ENCODE results near the gene CRHBP.

DNA sequence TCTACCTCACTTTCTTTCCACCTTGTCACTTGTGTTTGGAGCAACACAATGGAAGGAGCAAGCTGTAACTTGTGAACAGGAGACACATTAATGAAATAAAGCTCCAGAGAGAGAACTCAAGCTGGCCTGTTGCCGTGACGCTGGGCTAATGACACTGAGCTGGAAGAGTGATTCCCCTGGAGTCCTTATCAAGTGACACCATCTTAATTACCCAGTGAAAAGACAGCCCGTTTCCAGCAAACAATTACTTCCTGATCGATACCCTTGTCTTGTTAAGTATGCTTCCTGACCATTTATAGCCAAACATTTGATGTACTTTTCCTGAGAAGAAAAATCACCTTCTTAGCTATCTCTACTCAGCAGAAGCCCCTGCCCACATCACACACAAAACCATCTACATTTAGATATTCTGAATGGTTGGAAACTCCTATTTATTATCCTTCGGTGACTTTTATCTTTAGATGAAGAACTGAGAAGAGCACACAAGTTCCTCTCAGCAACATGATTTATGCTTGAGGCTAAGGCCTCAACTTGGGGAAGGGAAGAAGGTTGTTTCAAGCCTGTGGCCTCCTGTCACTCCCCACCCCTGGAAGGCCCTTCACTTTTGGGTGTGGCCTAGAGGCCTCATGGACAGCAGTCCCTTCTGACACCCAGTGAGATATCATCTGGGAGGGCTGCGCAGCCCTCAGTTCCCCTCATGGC lies 34.1 kb downstream of the CRHBP start:
- TF ChIP-seq FOXS1 (CRISPR knock-in tag; IDR thresholded peaks at IDR 0.05) (no peak), POLR2A (IDR thresholded peaks at IDR 0.05; ENCODE audit: low read length) (no peak), ESRRA (IDR thresholded peaks at IDR 0.05; ENCODE audit: borderline replicate concordance, low read length) (no peak), HOXB13 (CRISPR knock-in tag; IDR thresholded peaks at IDR 0.05; ENCODE audit: low read depth) (no peak), MAZ (IDR thresholded peaks at IDR 0.05; ENCODE audit: borderline replicate concordance, low read depth, low read length) (no peak), JUNB (IDR thresholded peaks at IDR 0.05) (no peak), CHD2 (IDR thresholded peaks at IDR 0.05; ENCODE audit: low read length, partially characterized antibody) (no peak)
- TF ChIP-seq, protein P1, sequence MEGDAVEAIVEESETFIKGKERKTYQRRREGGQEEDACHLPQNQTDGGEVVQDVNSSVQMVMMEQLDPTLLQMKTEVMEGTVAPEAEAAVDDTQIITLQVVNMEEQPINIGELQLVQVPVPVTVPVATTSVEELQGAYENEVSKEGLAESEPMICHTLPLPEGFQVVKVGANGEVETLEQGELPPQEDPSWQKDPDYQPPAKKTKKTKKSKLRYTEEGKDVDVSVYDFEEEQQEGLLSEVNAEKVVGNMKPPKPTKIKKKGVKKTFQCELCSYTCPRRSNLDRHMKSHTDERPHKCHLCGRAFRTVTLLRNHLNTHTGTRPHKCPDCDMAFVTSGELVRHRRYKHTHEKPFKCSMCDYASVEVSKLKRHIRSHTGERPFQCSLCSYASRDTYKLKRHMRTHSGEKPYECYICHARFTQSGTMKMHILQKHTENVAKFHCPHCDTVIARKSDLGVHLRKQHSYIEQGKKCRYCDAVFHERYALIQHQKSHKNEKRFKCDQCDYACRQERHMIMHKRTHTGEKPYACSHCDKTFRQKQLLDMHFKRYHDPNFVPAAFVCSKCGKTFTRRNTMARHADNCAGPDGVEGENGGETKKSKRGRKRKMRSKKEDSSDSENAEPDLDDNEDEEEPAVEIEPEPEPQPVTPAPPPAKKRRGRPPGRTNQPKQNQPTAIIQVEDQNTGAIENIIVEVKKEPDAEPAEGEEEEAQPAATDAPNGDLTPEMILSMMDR (IDR thresholded peaks at IDR 0.05) = no peak
